HepG2 (cell line): Measurements from ENCODE around the gene PPARA. TPM values are rescaled to one million over a fixed set of nuclear protein-coding genes. Genes with fewer than 3 reads are reported as not detected.
A peak's percentile ranks its signal among the peaks of the same experiment; 100 is the strongest.

ENCODE experiments used
- CAMTA2 ChIP-seq: sonication (generic); formaldehyde crosslinking; IDR thresholded peaks from 2 replicates; pipeline ENCODE4 v1.4.0; 2020; ENCODE audit warnings: mild to moderate bottlenecking, missing genetic modification reagents, borderline replicate concordance
- GATA4 ChIP-seq: sonication (generic); IDR thresholded peaks from 2 replicates; pipeline ENCODE4 v1.6.1; 2016; ENCODE audit warnings: antibody characterized with exemption, low read depth, borderline replicate concordance
- HDAC6 ChIP-seq: fragments of 200-600 bp; sonication (generic); IDR thresholded peaks from 2 replicates; pipeline ENCODE4 v1.7.0; 2017; ENCODE audit warnings: mild to moderate bottlenecking, antibody characterized with exemption, low read length, low read depth
- MAFG ChIP-seq: sonication (generic); formaldehyde crosslinking; IDR thresholded peaks from 2 replicates; pipeline ENCODE4 v1.5.1; 2020; ENCODE audit warnings: mild to moderate bottlenecking, missing genetic modification reagents
- NCOA1 ChIP-seq: sonication (generic); formaldehyde crosslinking; IDR thresholded peaks from 2 replicates; pipeline ENCODE4 v1.9.0; 2021; ENCODE audit warnings: missing genetic modification reagents
- NFKBIZ ChIP-seq: IDR thresholded peaks from 2 replicates; pipeline ENCODE4 v1.6.1; 2018; ENCODE audit warnings: missing genetic modification reagents, missing compliant biosample characterization
- SNRNP70 ChIP-seq: fragments of 200-400 bp; formaldehyde crosslinking; IDR thresholded peaks from 2 replicates; pipeline ENCODE4 v1.6.1; 2017; ENCODE audit warnings: mild to moderate bottlenecking, low read depth, low read length, moderate library complexity
- SSRP1 ChIP-seq: IDR thresholded peaks from 2 replicates; pipeline ENCODE4 v1.6.1; 2016; ENCODE audit warnings: control low read depth
- ZFAT ChIP-seq: sonication (generic); formaldehyde crosslinking; conservative IDR thresholded peaks from 2 replicates; pipeline ENCODE4 v1.8.1; 2023; ENCODE audit warnings: missing genetic modification reagents, inconsistent platforms
- ZMYM3 ChIP-seq: sonication (generic); formaldehyde crosslinking; IDR thresholded peaks from 2 replicates; pipeline ENCODE4 v1.5.1; 2020; ENCODE audit warnings: mild to moderate bottlenecking, missing genetic modification reagents
- ZNF468 ChIP-seq: sonication (generic); formaldehyde crosslinking; IDR thresholded peaks from 2 replicates; pipeline ENCODE4 v1.8.0; 2022; ENCODE audit warnings: mild to moderate bottlenecking, moderate library complexity, missing genetic modification reagents
- ZNF496 ChIP-seq: sonication (generic); formaldehyde crosslinking; IDR thresholded peaks from 2 replicates; pipeline ENCODE4 v1.8.1; 2023; ENCODE audit warnings: mild to moderate bottlenecking, moderate library complexity, missing genetic modification reagents; ENCODE audit not compliant: insufficient replicate concordance
- ZNF558 ChIP-seq: sonication (generic); formaldehyde crosslinking; IDR thresholded peaks from 2 replicates; pipeline ENCODE4 v1.9.0; 2022; ENCODE audit warnings: mild to moderate bottlenecking, missing genetic modification reagents, borderline replicate concordance
- ZNF562 ChIP-seq: sonication (generic); formaldehyde crosslinking; IDR thresholded peaks from 2 replicates; pipeline ENCODE4 v1.8.0; 2022; ENCODE audit warnings: missing genetic modification reagents, borderline replicate concordance
- ZNF580 ChIP-seq: IDR thresholded peaks from 2 replicates; pipeline ENCODE4 v1.6.1; 2016; ENCODE audit warnings: low read depth, borderline replicate concordance
- ZNF589 ChIP-seq: sonication (generic); formaldehyde crosslinking; conservative IDR thresholded peaks from 2 replicates; pipeline ENCODE4 v1.8.0; 2022; ENCODE audit warnings: mild to moderate bottlenecking, moderate library complexity, missing genetic modification reagents
- ZNF607 ChIP-seq: sonication (generic); formaldehyde crosslinking; IDR thresholded peaks from 2 replicates; pipeline ENCODE4 v1.5.1; 2020; ENCODE audit warnings: missing genetic modification reagents, mild to moderate bottlenecking, borderline replicate concordance
- ZNF816 ChIP-seq: sonication (generic); formaldehyde crosslinking; IDR thresholded peaks from 2 replicates; pipeline ENCODE4 v1.8.0; 2022; ENCODE audit warnings: missing genetic modification reagents, mild to moderate bottlenecking, borderline replicate concordance
- polyA plus RNA-seq, 8 experiments: library from polyadenylated mRNA; depleted of rRNA in 3 of 8; stranded (reverse) in 7 of 8; unstranded in 1 of 8; fragments of >200 nt; fragmentation: Illumina TruSeq in 4 of 8; extraction: Trizol in 4 of 8; gene quantifications; 2 replicates each; pipeline versions ENCODE4 v1.2.1 to v1.2.3, GENCODE V29; 2011 to 2016; ENCODE audit warnings: low read depth in 4 of 8, missing spikeins in 1 of 8, mixed read lengths in 1 of 8; ENCODE audit not compliant: insufficient read depth in 1 of 8
- total RNA-seq, 5 experiments: library from RNA; depleted of rRNA; stranded (reverse); fragments of >200 nt; fragmentation: Illumina TruSeq; extraction: Trizol; gene quantifications; 2 replicates each; pipeline ENCODE4 v1.2.3, GENCODE V29; 2016; ENCODE audit warnings: low read depth in 1 of 5
- TF ChIP-seq, protein P1 (sequence below): sonication (generic); formaldehyde crosslinking; IDR thresholded peaks from 2 replicates; pipeline ENCODE4 v1.4.0; 2020; ENCODE audit warnings: missing genetic modification reagents
- TF ChIP-seq, protein P2 (sequence below): sonication (generic); formaldehyde crosslinking; IDR thresholded peaks from 2 replicates; pipeline ENCODE4 v1.4.0; 2020; ENCODE audit warnings: missing genetic modification reagents, borderline replicate concordance
- TF ChIP-seq, protein P3 (sequence below): IDR thresholded peaks from 2 replicates; pipeline ENCODE4 v1.6.1; 2018; ENCODE audit warnings: missing genetic modification reagents, mild to moderate bottlenecking, missing compliant biosample characterization

Gene PPARA
- total and polyA plus RNA-seq, 2 of the 13 experiments (the other 11 are each of a cell fraction or from before 2014, with no cell fraction given): 18.2 to 24.7 TPM

DNA sequence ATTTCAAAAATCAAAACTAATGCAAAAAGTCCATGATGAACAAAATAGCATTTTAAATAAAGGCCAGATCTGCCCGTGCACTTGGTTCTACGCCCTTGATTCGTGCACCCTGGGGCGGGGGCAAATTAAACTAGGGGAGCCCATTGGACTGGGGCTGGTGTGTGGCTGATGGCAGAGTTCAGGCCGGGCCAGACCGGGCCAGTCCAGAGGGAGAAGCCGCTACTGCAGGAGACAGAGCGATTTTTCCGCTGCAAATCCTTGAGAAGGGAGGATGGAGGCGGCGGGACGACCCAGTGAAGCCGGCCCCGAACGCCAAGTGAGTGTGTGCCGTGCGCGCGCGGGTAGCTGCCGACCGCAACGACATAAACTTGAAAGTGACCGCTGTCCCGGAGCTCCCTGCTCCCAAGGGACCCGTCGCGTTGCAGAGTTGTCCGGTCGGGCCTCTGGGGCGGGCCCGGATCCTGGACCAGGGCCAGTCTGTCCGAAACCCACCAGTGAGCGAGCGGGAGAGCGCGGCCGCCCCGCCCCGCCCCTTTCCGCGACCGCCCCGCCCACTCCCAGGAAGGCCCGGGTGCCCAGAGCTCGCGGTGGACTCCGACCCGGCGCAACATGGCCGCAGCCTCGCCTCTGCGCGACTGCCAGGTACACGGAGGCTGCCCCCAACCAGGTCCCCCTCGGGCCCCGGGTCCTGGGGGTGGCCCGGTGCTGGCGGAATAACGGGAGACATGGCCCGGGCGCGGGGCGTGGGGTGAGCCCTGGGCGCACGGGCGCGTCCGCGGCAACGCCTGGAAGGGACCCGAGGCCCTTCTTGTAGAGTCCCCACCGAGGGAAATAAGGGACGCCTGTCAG lies 117.3 kb downstream of the PPARA start, which contains the start of gene TTC38 (continued):
- no peak for TF ChIP-seq SNRNP70
- no peak for TF ChIP-seq NFKBIZ (CRISPR knock-in tag)
- TF ChIP-seq ZNF468: no peak
- TF ChIP-seq, protein P1, sequence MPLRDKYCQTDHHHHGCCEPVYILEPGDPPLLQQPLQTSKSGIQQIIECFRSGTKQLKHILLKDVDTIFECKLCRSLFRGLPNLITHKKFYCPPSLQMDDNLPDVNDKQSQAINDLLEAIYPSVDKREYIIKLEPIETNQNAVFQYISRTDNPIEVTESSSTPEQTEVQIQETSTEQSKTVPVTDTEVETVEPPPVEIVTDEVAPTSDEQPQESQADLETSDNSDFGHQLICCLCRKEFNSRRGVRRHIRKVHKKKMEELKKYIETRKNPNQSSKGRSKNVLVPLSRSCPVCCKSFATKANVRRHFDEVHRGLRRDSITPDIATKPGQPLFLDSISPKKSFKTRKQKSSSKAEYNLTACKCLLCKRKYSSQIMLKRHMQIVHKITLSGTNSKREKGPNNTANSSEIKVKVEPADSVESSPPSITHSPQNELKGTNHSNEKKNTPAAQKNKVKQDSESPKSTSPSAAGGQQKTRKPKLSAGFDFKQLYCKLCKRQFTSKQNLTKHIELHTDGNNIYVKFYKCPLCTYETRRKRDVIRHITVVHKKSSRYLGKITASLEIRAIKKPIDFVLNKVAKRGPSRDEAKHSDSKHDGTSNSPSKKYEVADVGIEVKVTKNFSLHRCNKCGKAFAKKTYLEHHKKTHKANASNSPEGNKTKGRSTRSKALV (CRISPR knock-in tag): no peak; the same call in none of the 2 replicates
- TF ChIP-seq, protein P2, sequence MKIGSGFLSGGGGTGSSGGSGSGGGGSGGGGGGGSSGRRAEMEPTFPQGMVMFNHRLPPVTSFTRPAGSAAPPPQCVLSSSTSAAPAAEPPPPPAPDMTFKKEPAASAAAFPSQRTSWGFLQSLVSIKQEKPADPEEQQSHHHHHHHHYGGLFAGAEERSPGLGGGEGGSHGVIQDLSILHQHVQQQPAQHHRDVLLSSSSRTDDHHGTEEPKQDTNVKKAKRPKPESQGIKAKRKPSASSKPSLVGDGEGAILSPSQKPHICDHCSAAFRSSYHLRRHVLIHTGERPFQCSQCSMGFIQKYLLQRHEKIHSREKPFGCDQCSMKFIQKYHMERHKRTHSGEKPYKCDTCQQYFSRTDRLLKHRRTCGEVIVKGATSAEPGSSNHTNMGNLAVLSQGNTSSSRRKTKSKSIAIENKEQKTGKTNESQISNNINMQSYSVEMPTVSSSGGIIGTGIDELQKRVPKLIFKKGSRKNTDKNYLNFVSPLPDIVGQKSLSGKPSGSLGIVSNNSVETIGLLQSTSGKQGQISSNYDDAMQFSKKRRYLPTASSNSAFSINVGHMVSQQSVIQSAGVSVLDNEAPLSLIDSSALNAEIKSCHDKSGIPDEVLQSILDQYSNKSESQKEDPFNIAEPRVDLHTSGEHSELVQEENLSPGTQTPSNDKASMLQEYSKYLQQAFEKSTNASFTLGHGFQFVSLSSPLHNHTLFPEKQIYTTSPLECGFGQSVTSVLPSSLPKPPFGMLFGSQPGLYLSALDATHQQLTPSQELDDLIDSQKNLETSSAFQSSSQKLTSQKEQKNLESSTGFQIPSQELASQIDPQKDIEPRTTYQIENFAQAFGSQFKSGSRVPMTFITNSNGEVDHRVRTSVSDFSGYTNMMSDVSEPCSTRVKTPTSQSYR: no peak; the same call in 1 of the 2 replicates
- no peak for TF ChIP-seq ZFAT (CRISPR knock-in tag)
- no peak for TF ChIP-seq MAFG (CRISPR knock-in tag)
- no peak for TF ChIP-seq HDAC6
- no peak for TF ChIP-seq SSRP1 (CRISPR knock-in tag)
- 0 out of 2 replicates have a peak, but pooled peaks have one; percentile 24 for TF ChIP-seq ZNF607 (CRISPR knock-in tag)
- no peak for TF ChIP-seq CAMTA2 (CRISPR knock-in tag)
- no peak for TF ChIP-seq ZNF562 (CRISPR knock-in tag)
- no peak for TF ChIP-seq ZNF496 (CRISPR knock-in tag)
- no peak for TF ChIP-seq ZMYM3 (CRISPR knock-in tag)
- no peak for TF ChIP-seq NCOA1 (CRISPR knock-in tag)
- no peak for TF ChIP-seq ZNF558 (CRISPR knock-in tag)
- TF ChIP-seq ZNF816 (CRISPR knock-in tag): 0 out of 2 replicates have a peak, but pooled peaks have one; percentile 57
- TF ChIP-seq ZNF589: peak; percentile 82; the same call in 1 of the 2 replicates
- no peak for TF ChIP-seq ZNF580 (CRISPR knock-in tag)
- TF ChIP-seq, protein P3, sequence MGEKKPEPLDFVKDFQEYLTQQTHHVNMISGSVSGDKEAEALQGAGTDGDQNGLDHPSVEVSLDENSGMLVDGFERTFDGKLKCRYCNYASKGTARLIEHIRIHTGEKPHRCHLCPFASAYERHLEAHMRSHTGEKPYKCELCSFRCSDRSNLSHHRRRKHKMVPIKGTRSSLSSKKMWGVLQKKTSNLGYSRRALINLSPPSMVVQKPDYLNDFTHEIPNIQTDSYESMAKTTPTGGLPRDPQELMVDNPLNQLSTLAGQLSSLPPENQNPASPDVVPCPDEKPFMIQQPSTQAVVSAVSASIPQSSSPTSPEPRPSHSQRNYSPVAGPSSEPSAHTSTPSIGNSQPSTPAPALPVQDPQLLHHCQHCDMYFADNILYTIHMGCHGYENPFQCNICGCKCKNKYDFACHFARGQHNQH (CRISPR knock-in tag): no peak
- TF ChIP-seq GATA4: 0 out of 2 replicates have a peak, but pooled peaks have one; percentile 22
